HG02610 (cell line): Measurements from ENCODE around the gene ANKRD33B.
"Not testable (repeated sequence)": the region's sequence is repeated elsewhere in the genome, so short reads cannot be mapped to it uniquely, and the experiment has no call there.

Experiments
- ATAC-seq: cut with Tn5 transposase; IDR thresholded peaks from one replicate; pipeline ENCODE4 v1.9.1; 2021; ENCODE audit warnings: mild to moderate bottlenecking, moderate library complexity; ENCODE audit not compliant: unreplicated experiment

Gene ANKRD33B

GRCh38 chr5:10556289-10556807, 7.5 kb upstream of the ANKRD33B start:
- ATAC-seq: no peak

GRCh38 chr5:10556893-10557746, 6.8 kb upstream of the ANKRD33B start:
- no peak for ATAC-seq

- no peak for ATAC-seq
Observed at GRCh38 chr5:10559151-10559550, 4.7 kb upstream of the ANKRD33B start.

- ATAC-seq: no peak
Observed at GRCh38 chr5:10559871-10560270, 4.0 kb upstream of the ANKRD33B start.

GRCh38 chr5:10562201-10563109, 1.4 kb upstream of the ANKRD33B start:
- ATAC-seq: peak; percentile 46

GRCh38 chr5:10563110-10563944, 543 bp upstream of the ANKRD33B start:
- ATAC-seq: peak; percentile 37

GRCh38 chr5:10564838-10565784, 1.2 kb downstream of the ANKRD33B start:
- ATAC-seq: no peak

- ATAC-seq: no peak
Observed at GRCh38 chr5:10565785-10566542, 2.1 kb downstream of the ANKRD33B start.

GRCh38 chr5:10566543-10567068, 2.7 kb downstream of the ANKRD33B start:
- ATAC-seq: no peak

- no peak for ATAC-seq
Observed at GRCh38 chr5:10567121-10567591, 3.3 kb downstream of the ANKRD33B start.

- ATAC-seq: no peak
Observed at GRCh38 chr5:10567781-10568321, 4.0 kb downstream of the ANKRD33B start.

GRCh38 chr5:10570540-10570939, 6.7 kb downstream of the ANKRD33B start:
- ATAC-seq: not testable (repeated sequence)

GRCh38 chr5:10572451-10572850, 8.6 kb downstream of the ANKRD33B start:
- no peak for ATAC-seq

- ATAC-seq: no peak
Observed at GRCh38 chr5:10573487-10574145, 9.7 kb downstream of the ANKRD33B start.

- not testable (repeated sequence) for ATAC-seq
Observed at GRCh38 chr5:10574879-10575278, 11.0 kb downstream of the ANKRD33B start.

GRCh38 chr5:10576121-10576789, 12.4 kb downstream of the ANKRD33B start:
- no peak for ATAC-seq

- ATAC-seq: no peak
Observed at GRCh38 chr5:10576790-10577189, 12.9 kb downstream of the ANKRD33B start.
